ENCODE measurements around the gene COBL. TPM values are rescaled to one million over a fixed set of nuclear protein-coding genes. Genes with fewer than 3 reads are reported as not detected.

The COBL gene
- total and polyA plus RNA-seq, 2 of the 8 experiments (the other 6 are each of a cell fraction or from before 2014, with no cell fraction given), result 13.8 to 40.4 TPM

DNA sequence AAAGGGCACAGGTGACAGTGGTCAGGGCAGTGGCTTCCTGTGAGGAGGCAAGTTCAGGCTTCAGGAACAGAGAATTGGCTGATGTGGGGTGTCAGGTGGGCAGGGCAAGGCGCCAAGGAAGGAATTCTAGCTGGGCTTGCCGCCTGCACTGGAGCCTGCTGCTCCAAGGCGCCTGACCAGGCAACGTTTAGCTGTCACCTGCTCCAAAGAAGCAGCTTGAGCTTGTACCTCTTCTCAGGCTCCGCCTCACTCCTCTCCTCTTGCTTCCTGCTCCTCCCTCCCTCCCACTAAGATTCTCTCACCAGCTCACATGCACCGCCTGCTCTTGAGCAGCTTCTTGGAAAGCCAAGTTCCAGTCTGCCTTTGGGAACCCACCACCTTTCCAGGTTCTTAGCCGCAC lies 346.5 kb downstream of the COBL start:
- Histone ChIP-seq H2BK5ac (ENCODE audit: low read depth, low read length) (no peak overlapping the region), H3K4me1 (replicated peaks in 1 of 4; ENCODE audit: control insufficient read depth in 3 of 4, insufficient read depth in 4 of 4, low read length in 3 of 4) (no peaks in the 10 kb centered on the region), H3K79me1 (ENCODE audit: low read depth, low read length) (no peaks in the 10 kb centered on the region), H3K56ac (replicated peaks; ENCODE audit: insufficient read length, low read depth, low read length) (no peak overlapping the region), H3K4me2 (ENCODE audit: insufficient read depth in 1 of 2, low read depth in 2 of 2, low read length in 2 of 2) (no peak overlapping the region), H3K27ac (ENCODE audit: low read depth, low read length) (no peak overlapping the region), H3K4me3 (ENCODE audit: extremely low read depth in 1 of 4, insufficient read depth in 2 of 4, low read depth in 3 of 4, low read length in 4 of 4) (no peak overlapping the region), H4K5ac (ENCODE audit: insufficient read length, low read depth, low read length) (no peak overlapping the region), H4K91ac (replicated peaks; ENCODE audit: insufficient read length, low read length) (no peak overlapping the region), H3K23ac (ENCODE audit: insufficient read length) (no peak overlapping the region), H3K36me3 (ENCODE audit: control insufficient read depth in 2 of 4, insufficient read depth in 4 of 4, low read length in 3 of 4) (no peaks in the 10 kb centered on the region; a peak in 1 of 8 replicates), H3K79me2 (ENCODE audit: control insufficient read depth in 1 of 2, insufficient read depth in 2 of 2, low read length in 2 of 2) (no peaks in the 10 kb centered on the region), H3K14ac (ENCODE audit: insufficient read length) (no peak overlapping the region), H2AFZ (ENCODE audit: low read length) (no peak overlapping the region), H2AK5ac (ENCODE audit: low read depth, low read length) (no peak overlapping the region), H3K18ac (ENCODE audit: extremely low read depth, low read length) (no peak overlapping the region), H2BK120ac (replicated peaks; ENCODE audit: low read depth, low read length) (no peak overlapping the region), H2BK20ac (ENCODE audit: low read length) (no peak overlapping the region), H3K23me2 (ENCODE audit: low read depth, low read length) (no peaks in the 10 kb centered on the region), H3K27me3 (replicated peaks in 1 of 4; ENCODE audit: control insufficient read depth in 3 of 4, extremely low read depth in 1 of 4, insufficient read depth in 3 of 4, low read length in 3 of 4) (no peaks in the 10 kb centered on the region), H4K8ac (ENCODE audit: extremely low read depth, insufficient read depth, low read length) (no peak overlapping the region), H3K9ac (replicated peaks in 1 of 4; ENCODE audit: extremely low read depth in 1 of 4, low read depth in 3 of 4, low read length in 3 of 4) (no peak overlapping the region), H2BK12ac (ENCODE audit: low read depth, low read length) (no peak overlapping the region), H2BK15ac (ENCODE audit: low read length) (no peak overlapping the region), H4K20me1 (replicated peaks in 1 of 2; ENCODE audit: control insufficient read depth in 1 of 2, insufficient read depth in 2 of 2, low read length in 2 of 2) (no peaks in the 10 kb centered on the region), H3K9me3 (ENCODE audit: insufficient read depth in 2 of 2, low read depth in 1 of 2, low read length in 1 of 2) (peaks cover 6 to 9% of the 10 kb centered on the region in 2 experiments), H3K4ac (replicated peaks; ENCODE audit: insufficient read length, low read depth, low read length) (no peak overlapping the region)
- WGBS, 2 experiments (ENCODE audit: extremely low coverage in 1 of 2, insufficient coverage in 1 of 2, insufficient read length in 1 of 2, insufficient replicate concordance in 2 of 2, low coverage in 1 of 2, low lambda C conversion rate in 2 of 2, missing lambda C conversion rate in 1 of 2), result 81% methylated on average over 7 of the region's 7 CpGs; no CpG with 5 or more reads in 1 of the 2 experiments
- FAIRE-seq (no peak), DNase-seq (ENCODE audit: low read depth in 1 of 2, low spot score in 2 of 2) (no peak)
- no peak for TF ChIP-seq SUZ12 (IDR thresholded peaks at IDR 0.05; ENCODE audit: low read length)
- no peak for TF ChIP-seq CREB1 (IDR thresholded peaks at IDR 0.05)
- TF ChIP-seq SP4 (IDR thresholded peaks at IDR 0.05; ENCODE audit: low read length), result no peak
- no peak for TF ChIP-seq GABPA (IDR thresholded peaks at IDR 0.05; ENCODE audit: borderline replicate concordance, insufficient read depth, low read length)
- TF ChIP-seq JUN (IDR thresholded peaks at IDR 0.05; ENCODE audit: low read depth, low read length), result no peak
- TF ChIP-seq CHD2 (IDR thresholded peaks at IDR 0.05; ENCODE audit: low read length), result no peak
- TF ChIP-seq BCL11A (IDR thresholded peaks at IDR 0.05; ENCODE audit: low read depth in 2 of 2, low read length in 2 of 2), result no peak
- no peak for TF ChIP-seq SAP30 (IDR thresholded peaks at IDR 0.05; ENCODE audit: insufficient read depth, insufficient replicate concordance, low read length)
- TF ChIP-seq BACH1 (IDR thresholded peaks at IDR 0.05; ENCODE audit: low read length), result no peak
- ChIA-PET POLR2A (ENCODE audit: partially characterized antibody) (interaction anchor here (0.6 kb wide), 1 partner anchor 165 kb away, joined by 3 read pairs; no protein-coding TSS in a partner anchor), CTCF (ENCODE audit: partially characterized antibody) (interaction anchor here (1.0 to 1.9 kb wide), 6 partner anchors 7 to 164 kb away, joined by 3 to 6 read pairs (median 3); no protein-coding TSS in a partner anchor)
